Measurements from ENCODE around the gene IZUMO1. TPM values are rescaled to one million over a fixed set of nuclear protein-coding genes. Genes with fewer than 3 reads are reported as not detected.

The IZUMO1 gene
- polyA plus RNA-seq, 1 experiment = not detected

- no peak for DNase-seq (ENCODE audit: low read depth, low spot score)
- Histone ChIP-seq H3K27me3 (ENCODE audit: control insufficient read depth, insufficient read depth, low read length) (no peaks in the 10 kb centered on the region), H3K27ac (ENCODE audit: low read depth, low read length) (no peak overlapping the region), H3K4me3 (ENCODE audit: low read depth, low read length) (no peak overlapping the region), H3K9me3 (ENCODE audit: control insufficient read depth, insufficient read depth, low read length) (no peaks in the 10 kb centered on the region)
- ChIA-PET CTCF (interaction anchor here (0.9 kb wide), 1 partner anchor 10 kb away, joined by 4 read pairs; no protein-coding TSS in a partner anchor), POLR2A (no interaction called here)
- TF ChIP-seq CTCF (IDR thresholded peaks at IDR 0.05; ENCODE audit: low read depth, low read length) = no peak
Measured at GRCh38 chr19:48777720-48778119, 31.0 kb upstream of the IZUMO1 start.

- CTCF ChIA-PET = no interaction called here
- POLR2A ChIA-PET = no interaction called here
Measured at GRCh38 chr19:48777139-48777538, 30.4 kb upstream of the IZUMO1 start.

GRCh38 chr19:48772503-48772953, 25.8 kb upstream of the IZUMO1 start:
- no peak for DNase-seq (ENCODE audit: low read depth, low spot score)
- POLR2A ChIA-PET = interaction anchor here (0.7 kb wide), 1 partner anchor 198 kb away, joined by 6 read pairs; no protein-coding TSS in a partner anchor
- no peak overlapping the region for H3K27ac ChIP-seq (ENCODE audit: low read depth, low read length)
- peaks cover 3% of the 10 kb centered on the region for H3K27me3 ChIP-seq (ENCODE audit: control insufficient read depth, insufficient read depth, low read length)
- no peak for TF ChIP-seq CTCF (IDR thresholded peaks at IDR 0.05; ENCODE audit: low read depth, low read length)
- no peak overlapping the region for H3K4me3 ChIP-seq (ENCODE audit: low read depth, low read length)
- H3K9me3 ChIP-seq (ENCODE audit: control insufficient read depth, insufficient read depth, low read length) = no peaks in the 10 kb centered on the region
- CTCF ChIA-PET = no interaction called here

More at GRCh38 chr19:48777139-48777538, 30.4 kb upstream of the IZUMO1 start:
- no peaks in the 10 kb centered on the region for H3K9me3 ChIP-seq (ENCODE audit: control insufficient read depth, insufficient read depth, low read length)
- H3K4me3 ChIP-seq (ENCODE audit: low read depth, low read length) = no peak overlapping the region
- DNase-seq (ENCODE audit: low read depth, low spot score) = no peak
- H3K27ac ChIP-seq (ENCODE audit: low read depth, low read length) = no peak overlapping the region
- TF ChIP-seq CTCF (IDR thresholded peaks at IDR 0.05; ENCODE audit: low read depth, low read length) = no peak
- no peaks in the 10 kb centered on the region for H3K27me3 ChIP-seq (ENCODE audit: control insufficient read depth, insufficient read depth, low read length)

GRCh38 chr19:48770734-48771472, 24.2 kb upstream of the IZUMO1 start:
- Histone ChIP-seq H3K4me3 (ENCODE audit: low read depth, low read length) (no peak overlapping the region), H3K27me3 (ENCODE audit: control insufficient read depth, insufficient read depth, low read length) (peaks cover 3% of the 10 kb centered on the region), H3K27ac (ENCODE audit: low read depth, low read length) (no peak overlapping the region), H3K9me3 (ENCODE audit: control insufficient read depth, insufficient read depth, low read length) (no peaks in the 10 kb centered on the region)
- no peak for DNase-seq (ENCODE audit: low read depth, low spot score)
- no peak for TF ChIP-seq CTCF (IDR thresholded peaks at IDR 0.05; ENCODE audit: low read depth, low read length)
- ChIA-PET POLR2A (interaction anchor here (0.7 kb wide), 1 partner anchor 31 kb away, joined by 6 read pairs; no protein-coding TSS in a partner anchor), CTCF (interaction anchor here (1.0 to 1.5 kb wide), 2 partner anchors 17 to 95 kb away, joined by 3 to 6 read pairs; no protein-coding TSS in a partner anchor)

GRCh38 chr19:48770266-48770665, 23.6 kb upstream of the IZUMO1 start:
- CTCF ChIA-PET = interaction anchor here (1.0 to 1.5 kb wide), 2 partner anchors 18 to 95 kb away, joined by 3 to 6 read pairs; no protein-coding TSS in a partner anchor

More at GRCh38 chr19:48770266-48770665, 23.6 kb upstream of the IZUMO1 start:
- Histone ChIP-seq H3K4me3 (ENCODE audit: low read depth, low read length) (no peak overlapping the region), H3K9me3 (ENCODE audit: control insufficient read depth, insufficient read depth, low read length) (no peaks in the 10 kb centered on the region), H3K27me3 (ENCODE audit: control insufficient read depth, insufficient read depth, low read length) (peaks cover 3% of the 10 kb centered on the region), H3K27ac (ENCODE audit: low read depth, low read length) (no peak overlapping the region)
- no peak for DNase-seq (ENCODE audit: low read depth, low spot score)
- TF ChIP-seq CTCF (IDR thresholded peaks at IDR 0.05; ENCODE audit: low read depth, low read length) = no peak
- POLR2A ChIA-PET = interaction anchor here (0.7 kb wide), 1 partner anchor 105 kb away, joined by 4 read pairs; no protein-coding TSS in a partner anchor
